ENCODE data around the gene GBF1.

- no peak for TF ChIP-seq POLR2AphosphoS5 (IDR thresholded peaks at IDR 0.05; ENCODE audit: borderline replicate concordance, low read depth, low read length)
- no peak for TF ChIP-seq EZH2 (IDR thresholded peaks at IDR 0.05)
Measured at GRCh38 chr10:102327002-102327401, 81.7 kb downstream of the GBF1 start.
